ENCODE data around the gene ARL15.
A peak's percentile ranks its signal among the peaks of the same experiment; 100 is the strongest.
"Not testable (repeated sequence)": the region's sequence is repeated elsewhere in the genome, so short reads cannot be mapped to it uniquely, and the experiment has no call there.

The ARL15 gene

DNA sequence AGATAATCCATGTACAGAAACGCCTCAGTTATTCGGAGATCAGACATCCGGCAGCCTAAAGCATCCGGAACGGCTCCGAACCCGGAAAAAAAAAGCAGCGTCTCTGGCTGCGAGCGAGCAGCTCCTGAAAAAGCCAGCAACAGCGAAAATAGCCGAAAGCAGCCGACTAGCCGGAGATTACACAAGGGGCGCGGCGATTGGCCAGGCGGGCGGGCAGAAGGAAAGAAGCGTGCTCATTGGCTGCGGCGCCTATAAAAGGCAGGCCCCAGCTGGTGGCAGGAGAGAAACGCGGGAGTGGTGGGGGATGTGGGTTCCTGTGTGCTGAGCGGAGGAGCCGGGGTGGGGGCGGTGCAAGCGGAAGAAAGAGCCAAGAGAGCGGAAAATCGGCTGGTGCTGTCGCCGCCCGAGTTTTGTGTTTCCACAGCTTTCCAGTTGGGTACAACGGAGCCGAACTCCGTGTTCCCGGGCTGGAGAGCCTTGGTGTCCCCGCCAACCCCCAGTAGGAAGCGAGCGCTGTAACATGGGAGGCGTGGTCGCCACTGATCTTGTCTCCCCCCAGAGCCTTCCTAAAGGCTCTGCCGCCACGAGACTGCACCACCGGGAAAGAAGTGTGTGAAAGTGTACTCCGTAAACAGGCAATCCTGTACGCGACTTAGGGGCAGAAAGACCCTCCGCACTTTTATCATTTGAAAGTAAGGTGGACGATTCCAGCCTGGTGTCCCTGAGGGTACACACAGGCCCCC lies at the start of gene ARL15:
TSS of gene ARL15 (minus strand) at position 141 of the 743 bp plus-strand sequence.
- DNase-seq = peak; percentile 97

DNA sequence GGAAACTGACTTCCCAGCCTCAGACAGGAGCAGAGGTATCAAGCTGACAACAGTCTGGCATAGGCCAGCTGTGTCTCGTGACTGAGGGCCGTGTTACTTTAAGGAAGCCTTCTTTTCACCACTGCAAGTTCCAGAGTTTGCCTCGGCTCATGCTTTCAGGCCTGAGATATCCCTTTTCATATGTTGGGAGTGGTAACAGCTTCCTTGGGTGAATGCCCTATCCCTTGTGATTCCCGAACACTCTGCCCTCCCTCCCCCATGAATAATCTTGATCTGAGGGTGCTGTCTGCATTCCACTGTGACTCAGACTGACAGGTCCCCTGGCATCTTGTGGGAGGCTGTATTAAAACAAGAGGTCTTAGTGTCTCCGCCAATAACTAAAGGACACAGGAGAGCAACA lies 49.7 kb upstream of the ARL15 start:
- no peak for DNase-seq

DNA sequence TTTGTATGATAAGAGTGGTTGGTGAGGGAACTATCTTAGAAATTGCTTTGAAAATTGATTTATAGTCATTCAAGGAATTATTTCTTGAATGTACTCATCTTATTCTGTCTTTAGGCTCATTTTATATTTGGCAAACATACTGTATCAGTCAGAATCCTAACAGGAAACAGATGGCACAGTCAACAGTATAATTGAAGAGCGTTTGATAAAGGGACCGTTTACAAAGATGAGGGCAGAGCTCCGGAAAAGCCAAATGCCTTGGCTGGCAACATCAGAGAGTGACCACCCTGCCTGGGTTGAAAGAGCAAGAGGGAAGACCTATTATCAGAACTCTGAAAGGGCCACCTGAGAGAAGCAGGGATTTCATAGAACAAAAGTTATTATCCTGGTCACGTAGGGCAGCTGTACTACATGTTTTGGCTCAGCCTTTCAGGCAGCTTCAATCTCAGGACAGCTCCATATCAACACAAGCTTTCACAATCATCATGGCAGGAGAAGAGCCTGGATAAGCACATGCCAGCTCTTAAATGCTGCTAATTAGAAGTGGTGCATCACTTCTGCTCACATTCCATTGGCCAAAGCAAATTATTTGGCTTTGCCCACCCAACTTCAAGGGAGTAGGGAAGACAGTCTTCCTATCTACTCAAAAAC lies 47.2 kb upstream of the ARL15 start:
- peak; percentile 70 for DNase-seq

DNA sequence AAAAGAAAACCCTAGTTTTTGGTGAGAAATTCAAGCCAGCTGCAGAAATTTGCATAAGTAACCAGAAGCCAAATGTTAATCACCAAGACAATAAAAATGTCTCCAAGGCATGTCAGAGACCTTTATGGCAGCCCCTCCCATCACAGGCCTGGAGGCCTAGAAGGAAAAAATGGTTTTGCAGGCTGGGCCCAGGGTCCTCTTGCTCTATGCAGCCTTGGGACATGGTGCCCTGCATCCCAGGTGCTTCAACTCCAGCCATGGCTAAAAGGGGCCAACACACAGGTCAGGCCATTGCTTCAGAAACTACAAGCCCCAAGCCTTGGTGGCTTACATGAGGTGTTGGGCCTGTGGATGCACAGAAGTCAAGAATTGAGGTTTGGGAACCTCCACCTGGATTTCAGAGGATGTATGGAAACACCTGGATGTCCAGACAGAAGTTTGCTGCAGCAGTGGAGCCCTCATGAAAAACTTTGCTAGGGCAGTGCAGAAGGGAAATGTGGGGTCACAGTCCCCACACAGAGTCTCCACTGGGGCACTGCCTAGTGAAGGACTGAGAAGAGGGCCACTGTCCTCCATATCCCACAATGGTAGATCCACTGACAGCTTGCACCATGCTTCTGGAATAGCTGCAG lies 43.7 kb upstream of the ARL15 start:
- not testable (repeated sequence) for DNase-seq

DNA sequence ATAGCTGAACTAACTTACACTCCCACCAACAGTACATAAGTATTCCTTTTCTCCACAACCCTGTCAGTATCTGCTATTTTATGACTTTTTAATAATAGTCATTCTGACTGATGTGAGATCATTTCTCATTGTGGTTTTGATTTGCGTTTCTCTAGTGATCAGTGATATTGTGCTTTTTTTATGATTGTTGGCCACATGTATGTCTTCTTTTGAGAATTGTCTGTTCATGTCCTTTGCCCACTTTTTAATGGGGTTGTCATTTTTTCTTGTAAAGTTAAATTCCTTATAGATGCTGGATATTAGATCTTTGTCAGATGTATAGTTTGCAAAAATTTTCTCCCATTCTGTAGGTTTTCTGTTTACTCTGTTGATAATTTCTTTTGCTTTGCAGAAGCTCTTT lies 42.2 kb upstream of the ARL15 start:
- DNase-seq = not testable (repeated sequence)

DNA sequence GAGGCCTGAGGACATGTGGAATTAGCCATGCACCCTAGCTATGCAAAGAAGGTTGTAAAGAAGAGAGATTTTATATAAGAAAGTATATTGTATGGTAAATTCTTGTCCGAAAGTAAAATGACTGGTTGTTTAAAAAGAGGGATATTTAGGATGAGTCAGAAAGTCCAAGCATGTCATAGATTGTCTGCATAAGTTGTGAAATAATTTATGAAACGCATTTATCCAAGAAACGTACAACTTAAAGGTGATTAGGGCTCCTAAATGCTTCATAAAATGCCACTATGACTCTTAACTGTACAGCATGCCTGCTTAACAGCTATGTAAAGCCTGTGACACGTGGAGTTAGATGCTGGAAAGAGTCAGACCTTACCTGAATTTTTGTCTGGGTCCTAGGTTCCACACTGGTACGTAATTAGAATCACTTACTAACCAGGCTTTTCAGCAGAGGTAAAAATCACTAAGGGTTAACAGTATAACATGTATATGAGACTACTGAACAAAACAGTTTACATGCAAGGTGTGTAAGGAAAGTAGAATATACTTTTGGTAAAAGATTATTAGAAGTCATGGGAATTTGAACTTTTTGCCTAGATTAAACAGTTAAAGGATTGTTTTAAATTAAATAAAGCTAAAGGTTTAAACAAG lies 37.0 kb upstream of the ARL15 start:
- DNase-seq = no peak

DNA sequence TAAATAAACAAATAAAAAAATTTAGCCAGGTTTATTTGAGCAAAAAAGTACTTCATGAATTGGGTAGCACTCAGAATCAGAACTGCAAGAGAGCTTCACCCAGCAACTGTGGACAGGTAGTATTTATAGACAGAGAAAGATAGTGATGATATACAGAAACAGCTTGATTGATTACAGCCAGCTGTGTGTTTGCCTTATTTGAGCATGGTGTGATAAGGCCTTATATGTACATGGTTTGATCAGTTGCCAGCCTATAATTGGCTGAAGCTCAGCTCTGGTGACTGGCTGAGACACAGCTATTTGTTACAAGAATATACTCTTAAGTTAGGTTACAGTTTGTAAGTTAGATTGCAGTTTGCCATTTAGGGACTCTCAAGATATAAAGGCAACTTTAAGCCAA lies 34.3 kb upstream of the ARL15 start:
- DNase-seq = no peak

DNA sequence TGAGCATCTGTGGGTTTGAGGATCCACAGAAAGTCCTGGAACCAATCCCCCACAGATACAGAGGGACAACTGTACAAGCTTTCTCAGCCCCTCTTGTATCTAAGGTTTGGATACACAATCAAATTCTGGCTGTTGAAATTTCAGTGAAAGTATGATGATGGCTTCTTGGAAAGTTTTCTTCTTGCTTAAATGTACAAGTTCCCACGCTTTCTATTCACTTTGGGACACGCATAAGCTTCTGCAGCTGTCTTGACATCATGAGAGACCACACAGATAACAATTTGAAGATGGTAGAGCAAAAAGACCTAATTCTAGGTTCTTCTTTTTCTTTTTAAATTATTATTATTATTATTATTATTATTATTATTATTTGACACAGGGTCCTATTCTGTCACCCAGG lies 31.6 kb upstream of the ARL15 start:
- DNase-seq = no peak

DNA sequence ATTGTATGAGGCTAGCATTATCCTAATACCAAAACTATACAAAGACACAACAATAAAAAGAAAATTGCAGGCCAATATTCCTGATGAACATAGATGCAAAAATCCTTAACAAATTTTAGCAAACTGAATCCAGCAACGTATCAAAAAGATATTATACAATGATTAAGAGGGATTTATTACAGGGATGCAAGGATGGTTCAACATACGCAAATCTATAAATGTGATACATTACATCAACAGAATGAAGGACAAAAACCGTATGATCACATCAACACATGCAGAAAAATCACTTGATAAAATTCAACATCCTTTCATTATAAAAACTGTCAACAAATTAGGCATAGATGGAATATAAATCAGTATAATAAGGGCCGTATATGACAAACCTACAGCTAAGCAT lies 27.1 kb upstream of the ARL15 start:
- DNase-seq = no peak

DNA sequence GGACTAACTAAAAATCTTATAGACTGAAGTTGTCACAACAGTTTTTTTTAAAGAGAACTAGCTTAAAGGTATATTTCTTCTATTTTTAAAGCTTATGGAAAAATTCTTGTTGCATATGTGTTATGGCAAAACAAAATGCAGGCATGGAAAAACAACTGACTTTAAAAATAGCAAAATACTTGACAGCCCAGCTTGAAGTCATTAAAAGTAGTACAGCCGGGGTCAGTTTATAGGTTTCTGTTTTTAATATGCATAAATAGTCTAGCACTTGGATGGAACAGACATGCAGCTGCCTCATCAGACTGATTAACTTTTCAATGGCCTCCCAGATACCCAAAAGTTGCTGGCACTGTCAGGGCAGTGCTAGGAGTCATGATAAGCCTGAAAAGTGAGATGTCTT lies 22.3 kb upstream of the ARL15 start:
- DNase-seq = no peak

DNA sequence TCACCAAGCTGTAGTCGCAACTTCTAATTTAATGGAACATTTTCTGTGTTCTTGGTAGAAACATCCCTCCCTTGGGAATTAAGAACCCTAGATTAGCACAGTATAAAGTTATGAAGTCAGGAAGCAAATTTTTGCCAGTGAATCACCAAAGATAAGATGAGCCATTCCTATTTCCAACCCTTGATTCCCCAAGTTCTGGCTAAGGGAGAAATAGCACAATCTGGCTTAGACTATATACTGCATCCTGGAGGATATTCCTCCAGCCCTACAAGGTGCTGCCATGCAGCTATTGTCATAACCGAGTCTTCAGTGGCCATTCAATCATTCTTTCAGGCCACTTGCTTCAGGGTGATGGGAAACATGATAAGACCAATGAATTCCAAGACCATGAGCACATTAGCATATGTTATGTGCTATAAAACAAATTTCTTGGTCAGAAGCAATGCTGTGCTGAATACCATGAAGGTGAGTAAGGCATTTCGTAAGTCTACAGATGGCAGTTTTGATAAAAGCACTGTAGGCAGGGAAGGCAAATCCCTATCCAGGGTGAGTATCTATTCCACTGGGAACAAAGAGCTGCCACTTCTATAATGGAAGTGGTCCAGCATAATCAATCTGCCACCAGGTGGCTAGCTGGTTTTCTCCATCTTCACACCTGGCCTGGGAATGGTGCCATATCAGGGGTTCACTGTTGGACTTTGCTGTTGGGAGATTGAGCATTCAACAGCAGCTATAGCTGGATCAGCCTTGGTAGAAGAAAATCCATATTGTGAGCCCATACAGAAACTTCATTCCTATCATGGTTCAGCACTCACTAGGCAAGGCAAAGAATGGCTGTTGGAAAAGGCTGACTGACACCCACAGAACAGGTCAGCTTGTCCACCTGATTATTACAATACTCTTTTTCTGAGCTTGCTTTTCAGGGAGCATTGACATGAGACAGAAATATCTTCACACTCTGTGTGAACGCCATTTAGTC lies 19.6 kb upstream of the ARL15 start:
- DNase-seq = no peak

DNA sequence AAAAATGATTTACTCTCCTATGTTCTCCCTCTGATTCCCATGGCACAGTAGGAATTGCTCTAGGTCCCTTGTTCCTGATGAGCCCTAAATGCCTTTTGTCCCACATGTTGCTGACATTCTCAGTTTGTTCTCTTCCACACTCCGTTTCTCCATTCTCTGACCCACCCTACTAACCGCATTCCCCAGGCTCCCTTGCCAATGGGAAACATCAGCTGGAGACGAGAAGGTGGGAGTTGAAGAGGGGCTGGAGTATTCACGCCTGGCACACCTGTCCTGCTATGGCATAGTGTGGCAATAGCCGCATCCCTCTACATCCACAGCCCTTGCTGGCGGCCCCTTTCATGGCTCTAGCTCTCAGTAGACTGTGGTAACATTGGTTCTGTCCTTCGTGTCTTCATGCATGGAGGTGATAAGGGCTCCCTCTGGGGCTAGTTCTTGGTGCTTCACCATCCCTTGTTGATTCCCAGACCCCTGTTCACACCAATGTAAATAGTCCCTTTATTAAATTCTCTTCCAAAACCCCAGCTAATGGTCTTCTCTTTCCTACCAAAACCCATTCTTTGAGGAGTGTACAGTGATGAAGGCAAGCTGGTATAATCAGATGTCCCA lies 16.4 kb upstream of the ARL15 start:
- no peak for DNase-seq

DNA sequence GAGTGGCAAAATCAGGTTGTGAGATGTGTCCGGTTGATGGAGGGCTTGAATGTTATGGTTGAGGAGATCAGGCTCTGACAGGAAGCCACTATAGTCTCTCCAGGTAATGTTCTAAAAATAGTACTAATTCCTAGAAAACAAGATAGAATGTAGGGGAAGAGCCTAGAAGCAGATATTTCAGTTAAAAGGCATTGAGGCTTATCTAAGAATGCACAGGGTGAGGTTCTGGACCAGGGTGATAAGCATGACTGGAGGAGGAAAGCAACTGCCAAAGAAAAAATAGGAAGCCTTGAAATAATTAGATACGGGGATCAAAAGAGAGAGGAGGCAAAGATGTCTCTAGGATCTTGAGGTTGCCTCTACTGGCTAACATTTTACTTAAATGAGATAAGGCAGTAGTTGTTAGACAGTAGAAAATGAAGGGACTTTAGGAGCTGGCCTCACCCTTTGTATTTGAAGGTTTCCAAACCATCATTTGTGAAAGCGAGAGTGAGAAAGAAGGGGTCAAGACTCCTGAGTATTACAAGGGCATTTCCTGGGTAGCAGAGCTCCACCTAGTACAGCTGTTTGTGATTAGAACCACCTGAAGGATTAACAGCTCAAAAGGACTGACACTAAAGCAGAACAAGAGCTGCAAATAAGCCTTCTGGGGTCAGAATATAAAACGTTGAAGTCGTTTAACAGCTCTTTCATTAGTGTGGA lies 15.4 kb upstream of the ARL15 start:
- DNase-seq = no peak

DNA sequence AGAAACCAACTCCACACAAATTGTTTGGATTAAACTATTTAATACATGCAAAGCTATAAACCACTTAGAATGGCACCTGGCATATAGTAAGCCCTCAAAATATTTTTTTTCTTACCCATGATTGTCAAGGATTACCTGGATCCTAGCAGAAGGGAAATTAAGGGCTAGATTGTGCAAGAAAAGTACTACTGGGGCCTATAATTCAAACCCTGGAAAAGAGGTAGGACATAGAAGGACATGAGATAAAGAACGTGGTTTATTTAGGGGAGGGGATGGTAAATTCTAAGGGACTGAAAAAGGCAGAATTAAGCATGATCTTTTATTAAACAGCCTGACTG lies 14.9 kb upstream of the ARL15 start:
- DNase-seq = no peak

DNA sequence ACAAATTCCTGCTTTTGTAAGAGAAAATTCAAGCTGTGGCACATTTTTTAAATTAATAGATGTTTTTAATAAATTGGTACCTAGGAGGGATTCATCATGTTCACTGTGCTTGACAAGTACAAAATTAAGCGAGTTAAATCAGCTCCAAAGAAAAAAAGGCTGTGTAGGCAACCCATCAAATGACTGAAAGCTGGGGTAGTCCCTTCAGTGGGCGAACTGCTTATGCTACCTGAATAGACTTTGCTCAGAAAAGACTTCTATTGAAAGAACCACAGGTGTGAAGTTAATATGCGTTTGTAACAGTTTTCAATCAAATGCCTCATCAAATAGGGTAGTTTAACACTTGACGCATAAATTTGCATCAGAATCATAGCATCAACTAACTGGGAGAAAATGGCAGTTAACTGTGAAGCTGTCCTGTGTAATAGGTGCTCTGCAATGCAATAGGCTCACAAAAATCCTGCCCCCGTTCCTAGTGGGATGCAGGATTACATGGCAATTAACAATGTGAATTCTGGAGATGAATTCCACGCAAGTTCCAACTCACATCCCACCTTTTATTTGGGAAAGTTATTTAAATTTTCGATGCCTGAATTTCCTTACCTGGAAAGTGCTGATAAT lies 14.4 kb upstream of the ARL15 start:
- no peak for DNase-seq

DNA sequence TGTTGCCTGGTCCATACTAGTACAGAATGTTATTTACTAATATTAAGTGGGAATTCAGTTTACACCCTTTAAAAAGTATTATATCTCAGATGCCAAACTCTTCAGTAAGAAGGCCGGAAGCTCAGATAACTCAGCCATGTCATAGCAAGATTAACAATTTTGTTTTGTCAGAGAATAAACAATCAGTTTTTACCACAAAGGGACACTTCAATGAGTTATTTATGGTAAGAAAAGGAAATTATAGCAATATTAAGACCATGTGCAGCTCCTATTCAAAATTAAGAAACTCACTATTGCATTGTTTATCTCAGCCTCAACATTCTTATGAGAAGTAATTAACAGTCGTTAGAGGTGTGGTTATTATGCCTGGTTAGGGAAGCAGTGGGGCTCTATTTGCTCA lies 13.1 kb upstream of the ARL15 start:
- DNase-seq = no peak

DNA sequence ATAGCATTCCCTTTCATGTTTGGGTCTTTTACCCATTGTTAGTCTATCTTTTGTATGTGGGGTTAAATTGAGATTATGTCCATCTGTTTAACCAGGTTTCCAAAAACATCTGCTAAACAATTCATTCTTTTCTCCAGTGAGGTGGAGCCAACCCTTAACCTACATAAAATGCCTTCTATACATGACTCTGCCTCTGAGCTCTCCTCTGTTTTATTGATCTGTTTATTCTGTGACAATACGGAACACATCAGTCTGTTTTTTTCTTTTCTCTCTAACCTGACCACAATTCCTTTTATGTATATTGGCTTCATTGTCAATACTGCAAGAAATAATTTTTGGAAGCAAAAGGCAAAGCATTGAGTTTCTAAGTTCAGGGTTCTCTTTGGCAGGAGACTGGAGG lies 9.9 kb upstream of the ARL15 start:
- no peak for DNase-seq

DNA sequence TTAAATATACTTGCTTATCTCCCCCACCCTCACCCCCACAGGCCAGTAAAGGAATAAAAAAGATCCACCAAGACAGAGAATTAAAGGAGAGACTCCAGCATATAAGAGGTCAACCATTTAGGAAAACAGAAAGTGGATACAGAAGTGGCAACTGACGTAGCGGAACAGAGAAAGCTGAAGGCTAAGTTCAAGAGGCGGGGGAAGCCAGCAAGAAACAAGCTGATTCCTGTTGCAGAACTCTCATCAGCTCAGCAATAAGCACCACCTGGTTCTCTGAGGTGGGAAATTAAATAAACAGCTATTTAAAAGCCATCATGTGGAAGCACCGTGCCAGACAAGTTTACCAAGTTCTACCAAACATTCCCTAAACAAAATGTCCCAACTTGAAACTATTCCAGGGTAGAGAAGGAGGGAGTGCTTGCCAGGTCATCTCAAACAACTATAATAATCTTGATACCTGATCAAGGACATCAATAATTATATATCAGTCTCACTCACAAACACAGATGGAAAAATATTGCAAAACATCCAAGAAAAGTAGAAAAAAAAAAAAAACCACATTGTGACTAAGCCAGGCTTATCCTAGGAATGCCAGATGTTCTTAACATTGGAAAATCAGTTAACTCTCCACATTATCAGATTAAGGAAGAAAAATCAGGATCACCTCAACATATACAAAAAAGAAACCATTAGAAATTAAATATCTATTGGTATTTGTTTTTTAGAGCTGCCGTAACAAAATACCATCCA lies 7.3 kb upstream of the ARL15 start:
- no peak for DNase-seq

DNA sequence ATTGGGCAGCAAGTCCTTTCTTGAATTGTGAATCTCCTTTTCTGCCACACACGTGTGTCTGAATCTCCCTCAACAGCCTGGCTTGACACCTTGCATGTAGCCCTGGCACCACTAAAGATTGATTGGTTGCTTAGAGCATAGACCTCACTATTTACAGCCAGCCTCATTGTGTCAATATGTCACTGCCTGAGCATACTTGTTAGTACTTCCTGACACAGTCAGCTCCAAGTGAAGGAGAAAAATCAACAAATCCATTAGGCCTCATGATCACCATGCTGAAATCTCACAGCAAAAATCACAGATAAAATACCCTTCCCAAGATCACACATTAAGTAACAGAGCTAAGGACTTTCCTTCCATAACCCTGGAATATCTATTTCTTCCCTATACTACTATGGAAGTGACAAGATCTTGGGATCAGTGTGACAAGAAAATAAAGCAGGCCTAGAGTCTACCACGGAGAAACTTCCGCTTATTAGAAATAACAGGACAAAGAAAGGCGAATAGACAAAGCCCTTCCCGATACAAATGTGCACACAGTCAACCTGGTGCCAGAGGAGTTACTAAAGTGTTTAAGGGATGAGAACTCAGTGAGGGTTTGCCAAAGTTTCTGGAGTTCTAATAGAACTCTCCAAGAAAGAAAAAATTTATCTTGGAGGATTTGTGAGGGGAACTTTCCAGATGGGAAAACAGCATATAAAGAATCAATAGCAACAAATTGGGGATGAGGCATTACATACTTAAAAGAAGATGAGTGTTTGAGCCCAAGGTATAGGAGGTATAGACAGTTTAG lies 5.6 kb upstream of the ARL15 start:
- DNase-seq = no peak

Measured in NCI-H1694 treated with DMSO at 0.1 percent for 48 hours (cell line).